Fibroblast of upper back skin (primary cell): ENCODE measurements around the gene PRR33.
"Not testable (repeated sequence)": the region's sequence is repeated elsewhere in the genome, so short reads cannot be mapped to it uniquely, and the experiment has no call there.

Experiments
- DNase-seq: peaks from one replicate; pipeline ENCODE4 v3.0.0-alpha.2; 2013

PRR33 gene

GRCh38 chr11:1874441-1875092 lies 17.1 kb downstream of the PRR33 start:
- not testable (repeated sequence) for DNase-seq

GRCh38 chr11:1873813-1874150 lies 17.9 kb downstream of the PRR33 start:
- DNase-seq: not testable (repeated sequence)

- DNase-seq: peak; percentile 34
Measured at GRCh38 chr11:1873048-1873812, 18.5 kb downstream of the PRR33 start.

GRCh38 chr11:1872267-1872985 lies 19.3 kb downstream of the PRR33 start:
- no peak for DNase-seq

- DNase-seq: no peak
Measured at GRCh38 chr11:1871531-1871930, 20.2 kb downstream of the PRR33 start.

- no peak for DNase-seq
Measured at GRCh38 chr11:1870721-1871466, 20.8 kb downstream of the PRR33 start.

GRCh38 chr11:1870326-1870696 lies 21.4 kb downstream of the PRR33 start:
- DNase-seq: no peak

GRCh38 chr11:1869427-1870325 lies 22.0 kb downstream of the PRR33 start:
- no peak for DNase-seq

GRCh38 chr11:1868636-1869291 lies 22.9 kb downstream of the PRR33 start:
- DNase-seq: no peak

- no peak for DNase-seq
Measured at GRCh38 chr11:1868056-1868635, 23.5 kb downstream of the PRR33 start.

GRCh38 chr11:1867381-1867780 lies 24.3 kb downstream of the PRR33 start:
- no peak for DNase-seq

GRCh38 chr11:1866776-1867175 lies 24.9 kb downstream of the PRR33 start:
- DNase-seq: no peak

- DNase-seq: no peak
Measured at GRCh38 chr11:1866226-1866625, 25.5 kb downstream of the PRR33 start.

GRCh38 chr11:1864831-1865665 lies 26.6 kb downstream of the PRR33 start:
- DNase-seq: no peak

- DNase-seq: no peak
Measured at GRCh38 chr11:1864231-1864630, 27.5 kb downstream of the PRR33 start.

- DNase-seq: peak; percentile 89
Measured at GRCh38 chr11:1863352-1864216, 28.1 kb downstream of the PRR33 start.

GRCh38 chr11:1862588-1863351 lies 28.9 kb downstream of the PRR33 start:
- peak; percentile 13 for DNase-seq
